Kidney tubule cell (primary cell): ENCODE measurements around the gene DOCK3.
"Not testable (repeated sequence)": the region's sequence is repeated elsewhere in the genome, so short reads cannot be mapped to it uniquely, and the experiment has no call there.

Experiments used
- DNase-seq: peaks from one replicate; pipeline ENCODE4 v3.0.0-alpha.2; 2018; ENCODE audit warnings: low spot score

DOCK3 gene

GRCh38 chr3:50687127-50687751, 12.5 kb downstream of the DOCK3 start:
- DNase-seq = no peak

DNA sequence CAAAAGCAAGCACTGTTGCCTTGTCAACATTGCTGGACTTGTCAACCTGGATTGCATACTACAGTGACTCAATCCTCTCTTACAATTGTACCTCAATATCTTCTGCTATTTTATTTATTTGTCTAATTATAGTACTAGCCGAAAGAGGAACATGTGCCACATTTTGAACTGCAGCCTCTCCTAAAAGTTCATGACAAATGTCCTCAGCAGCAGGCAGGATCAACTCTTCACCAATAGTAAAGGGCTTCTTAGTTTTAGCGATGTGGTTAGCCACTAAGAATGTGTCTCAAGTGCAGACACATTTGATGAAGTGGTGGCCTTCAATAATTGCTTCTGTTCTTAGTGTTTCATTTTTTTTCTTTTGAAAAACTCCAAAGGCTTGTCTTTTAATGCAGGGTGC, 13.2 kb downstream of the DOCK3 start:
- DNase-seq = no peak

DNA sequence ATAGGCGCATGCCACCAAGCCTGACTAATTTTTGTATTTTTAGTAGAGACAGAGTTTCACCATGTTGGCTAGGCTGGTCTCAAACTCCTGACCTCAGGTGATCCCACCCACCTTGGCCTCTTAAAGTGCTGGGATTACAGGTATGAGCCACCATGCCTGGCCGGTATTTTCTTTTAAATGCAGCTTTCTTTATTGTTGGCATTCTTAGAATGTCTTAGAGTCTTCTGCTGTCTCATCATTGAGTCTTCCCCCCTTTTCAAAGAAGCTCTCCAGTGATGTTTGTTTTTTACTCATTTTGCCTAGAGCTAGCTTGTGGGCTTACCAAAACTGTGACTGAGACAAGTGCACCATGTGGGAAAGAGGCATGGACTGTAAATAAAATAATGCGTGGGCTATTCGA, 13.9 kb downstream of the DOCK3 start:
- DNase-seq = not testable (repeated sequence)

GRCh38 chr3:50689558-50689957, 14.8 kb downstream of the DOCK3 start:
- DNase-seq = no peak

- DNase-seq = no peak
Observed at GRCh38 chr3:50695031-50695430, 20.3 kb downstream of the DOCK3 start.

DNA sequence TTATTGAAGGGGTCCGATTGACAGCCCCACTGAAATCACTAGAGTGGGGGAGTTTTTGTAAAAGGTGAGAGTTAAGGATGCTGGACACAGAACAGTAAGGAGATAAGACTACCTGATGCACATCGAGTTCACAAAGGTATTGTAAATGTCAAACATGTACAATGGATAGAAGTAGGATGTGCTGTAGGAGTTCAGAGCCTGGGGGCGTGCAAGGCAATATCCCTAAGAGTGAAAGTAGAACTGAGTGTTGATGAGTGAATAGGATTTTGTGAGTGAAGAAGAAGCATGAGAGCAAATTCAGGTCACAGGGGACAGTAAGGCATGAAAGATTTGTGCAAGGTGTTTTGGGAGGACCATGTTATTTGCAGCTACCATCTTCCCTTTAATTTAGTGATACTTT, 21.5 kb downstream of the DOCK3 start:
- no peak for DNase-seq

DNA sequence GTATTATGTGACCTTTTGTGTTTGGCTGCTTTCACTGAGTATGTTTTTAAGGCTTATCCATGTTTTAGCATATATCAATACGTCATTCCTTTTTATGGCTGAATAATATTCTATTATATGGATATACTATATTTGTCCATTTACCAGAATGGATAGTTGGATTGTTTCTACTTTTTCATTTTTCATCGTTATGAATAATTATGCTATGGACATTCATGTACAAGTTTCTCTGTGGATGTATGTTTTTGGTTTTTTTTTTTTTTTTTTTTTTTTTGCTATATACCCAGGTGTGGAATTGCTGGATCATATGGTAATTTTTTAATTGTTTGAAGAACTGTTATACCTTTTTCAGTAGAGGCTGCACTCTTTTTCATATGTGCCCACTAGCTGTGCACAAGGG, 23.5 kb downstream of the DOCK3 start:
- DNase-seq = no peak

- no peak for DNase-seq
Observed at GRCh38 chr3:50708620-50709019, 33.9 kb downstream of the DOCK3 start.

DNA sequence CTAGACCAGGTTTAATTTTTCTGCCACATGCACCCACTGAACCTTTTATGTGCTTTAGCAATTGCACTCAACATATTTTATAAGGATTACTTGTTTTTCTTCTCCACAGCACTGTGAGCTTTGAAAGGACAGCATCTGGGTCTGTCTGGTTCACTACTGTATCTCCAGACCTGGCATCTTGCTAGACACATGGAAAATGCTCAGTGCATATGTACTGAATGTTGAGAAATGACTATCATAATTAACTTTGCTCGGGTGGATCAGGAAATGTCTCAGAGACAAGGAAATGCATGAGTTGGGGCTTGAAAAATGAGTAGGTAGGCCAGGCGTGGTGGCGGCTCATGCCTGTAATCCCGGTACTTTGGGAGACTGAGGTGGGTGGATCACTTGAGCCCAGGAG, 40.2 kb downstream of the DOCK3 start:
- DNase-seq = no peak

DNA sequence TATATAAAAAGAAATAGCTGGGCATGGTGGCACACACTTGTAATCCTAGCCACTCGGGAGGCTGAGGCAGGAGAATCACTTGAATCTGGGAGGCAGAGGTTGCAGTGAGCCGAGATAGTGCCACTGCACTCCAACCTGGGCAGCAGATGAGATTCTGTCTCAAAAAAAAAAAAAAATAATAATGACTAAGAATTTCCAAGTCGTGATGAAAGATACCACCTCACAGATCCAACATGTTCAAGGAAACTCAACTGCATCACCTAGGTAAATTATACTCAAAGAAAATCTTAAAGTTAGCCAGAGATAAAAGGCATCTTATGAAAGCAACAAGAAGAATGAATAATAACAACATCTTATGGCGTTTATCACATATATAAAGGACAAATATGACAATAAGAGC, 50.1 kb downstream of the DOCK3 start:
- DNase-seq = no peak

GRCh38 chr3:50734985-50735384, 60.3 kb downstream of the DOCK3 start:
- DNase-seq = no peak

- no peak for DNase-seq
Observed at GRCh38 chr3:50737193-50737905, 62.6 kb downstream of the DOCK3 start.

DNA sequence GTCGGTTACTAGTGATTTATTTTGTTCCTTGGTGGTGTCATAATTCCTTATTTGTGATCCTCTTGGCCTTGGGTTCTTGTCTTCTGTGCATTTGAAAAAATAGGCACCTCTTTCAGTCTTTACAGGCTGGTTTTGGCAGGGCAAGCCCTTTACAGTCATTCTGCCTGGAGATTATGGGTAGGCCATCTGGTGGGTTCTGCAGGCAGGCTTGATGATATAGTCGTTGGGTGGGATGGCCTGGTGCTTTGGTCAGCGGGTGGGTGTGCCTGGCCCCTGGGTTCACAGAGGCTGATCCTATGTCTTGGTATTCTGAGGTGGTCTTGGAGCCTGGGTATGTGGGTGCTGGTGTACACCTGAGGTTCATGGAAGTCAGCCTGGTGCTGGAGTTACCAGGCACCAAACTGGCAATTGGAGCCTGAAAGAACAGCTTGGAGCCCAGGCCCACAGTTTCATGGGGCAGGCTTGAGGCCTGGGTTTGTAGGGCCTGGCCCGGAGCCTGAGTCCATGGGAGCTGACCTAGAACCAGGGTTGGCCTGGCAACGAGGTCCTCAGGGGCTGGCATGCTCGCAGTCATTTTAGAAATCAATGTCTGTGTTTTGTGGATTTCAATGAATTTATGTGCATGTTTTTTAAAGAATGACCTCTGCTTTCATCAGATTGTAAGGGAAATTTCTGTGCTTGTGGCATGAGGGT, 63.3 kb downstream of the DOCK3 start:
- DNase-seq = no peak

DNA sequence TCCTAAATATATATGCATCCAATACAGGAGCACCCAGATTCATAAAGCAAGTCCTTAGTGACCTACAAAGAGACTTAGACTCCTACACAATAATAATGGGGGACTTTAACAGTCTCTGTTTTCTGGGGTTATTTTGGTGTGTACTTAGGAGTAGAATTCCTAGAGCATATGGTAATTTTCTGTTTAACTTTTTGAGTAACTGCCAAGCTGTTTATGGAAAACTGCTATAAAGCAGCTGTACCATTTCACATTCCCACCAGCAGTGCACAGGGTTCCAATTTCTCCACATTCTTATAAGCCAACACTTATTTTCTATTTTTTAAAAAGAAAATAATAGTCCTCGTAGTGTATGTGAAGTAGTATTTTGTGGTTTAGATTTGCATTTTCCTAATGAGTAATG, 68.9 kb downstream of the DOCK3 start:
- DNase-seq = no peak

DNA sequence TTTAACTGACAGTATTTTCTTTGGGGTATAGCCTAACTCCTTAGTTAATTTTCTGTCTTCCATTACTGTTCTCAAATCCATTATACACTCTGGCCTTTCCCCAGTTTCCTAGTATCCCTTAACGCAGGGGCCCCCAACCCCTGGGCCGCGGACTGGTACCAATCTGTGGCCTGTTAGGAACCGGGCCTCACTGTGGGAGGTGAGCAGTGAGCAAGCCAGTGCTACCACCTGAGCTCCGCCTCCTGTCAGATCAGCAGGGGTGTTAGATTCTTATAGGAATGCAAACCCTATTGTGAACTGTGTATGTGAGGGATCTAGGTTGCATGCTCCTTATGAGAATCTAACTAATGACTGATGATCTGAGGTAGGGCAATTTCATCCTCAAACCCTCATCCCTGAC, 75.1 kb downstream of the DOCK3 start:
- DNase-seq = no peak

- no peak for DNase-seq
Observed at GRCh38 chr3:50759015-50759414, 84.3 kb downstream of the DOCK3 start.

DNA sequence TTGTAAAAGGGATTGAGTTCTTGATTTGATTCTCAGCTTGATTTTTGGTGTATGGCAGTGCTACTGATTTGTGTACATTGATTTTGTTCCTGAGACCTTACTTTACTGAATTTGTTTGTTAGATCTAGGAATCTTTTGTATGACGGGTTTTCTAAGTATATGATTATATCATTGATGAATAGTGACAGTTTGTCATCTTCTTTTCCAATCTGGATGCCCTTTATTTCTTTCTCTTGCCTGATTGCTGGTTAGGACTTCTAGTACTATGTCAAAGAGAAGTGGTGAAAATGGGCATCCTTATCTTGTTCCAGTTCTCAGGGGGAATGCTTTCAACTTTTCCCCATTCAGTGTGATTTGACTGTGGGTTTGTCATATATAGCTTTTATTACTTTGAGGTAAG, 103.0 kb downstream of the DOCK3 start:
- DNase-seq = no peak

DNA sequence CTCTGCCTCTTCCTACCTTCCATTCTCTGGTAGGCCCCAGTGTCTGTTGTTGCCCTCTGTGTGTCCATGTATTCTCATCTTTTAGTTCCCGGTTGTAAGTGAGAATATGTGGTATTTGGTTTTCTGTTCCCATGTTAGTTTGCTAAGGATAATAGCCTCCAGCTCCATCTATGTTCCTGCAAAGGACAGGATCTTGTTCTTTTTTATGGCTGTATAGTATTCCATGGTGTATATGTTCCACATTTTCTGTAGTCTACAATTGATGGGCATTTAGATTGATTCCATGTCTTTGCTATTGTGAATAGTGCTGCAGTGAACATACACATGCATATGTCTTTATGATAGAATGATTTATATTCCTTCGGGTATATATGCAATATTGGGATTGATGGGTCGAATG, 107.0 kb downstream of the DOCK3 start:
- not testable (repeated sequence) for DNase-seq

- no peak for DNase-seq
Observed at GRCh38 chr3:50786631-50787030, 111.9 kb downstream of the DOCK3 start.

GRCh38 chr3:50790894-50791293, 116.2 kb downstream of the DOCK3 start:
- not testable (repeated sequence) for DNase-seq

GRCh38 chr3:50792568-50792967, 117.8 kb downstream of the DOCK3 start:
- DNase-seq = no peak

DNA sequence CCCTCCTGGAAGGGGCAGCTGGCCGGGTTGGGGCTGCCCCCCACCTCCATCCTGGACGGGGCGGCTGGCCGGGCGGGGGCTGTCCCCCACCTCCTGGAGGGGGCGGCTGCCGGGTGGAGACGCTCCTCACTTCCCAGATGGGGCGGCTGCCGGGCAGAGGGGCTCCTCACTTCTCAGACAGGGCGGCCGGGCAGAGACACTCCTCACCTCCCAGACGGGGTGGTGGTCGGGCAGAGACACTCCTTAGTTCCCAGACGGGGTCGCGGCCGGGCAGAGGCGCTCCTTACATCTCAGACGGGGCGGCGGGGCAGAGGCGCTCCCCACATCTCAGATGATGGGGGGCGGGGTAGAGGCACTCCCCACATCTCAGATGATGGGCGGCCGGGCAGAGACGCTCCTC, 129.1 kb downstream of the DOCK3 start:
- DNase-seq = not testable (repeated sequence)

DNA sequence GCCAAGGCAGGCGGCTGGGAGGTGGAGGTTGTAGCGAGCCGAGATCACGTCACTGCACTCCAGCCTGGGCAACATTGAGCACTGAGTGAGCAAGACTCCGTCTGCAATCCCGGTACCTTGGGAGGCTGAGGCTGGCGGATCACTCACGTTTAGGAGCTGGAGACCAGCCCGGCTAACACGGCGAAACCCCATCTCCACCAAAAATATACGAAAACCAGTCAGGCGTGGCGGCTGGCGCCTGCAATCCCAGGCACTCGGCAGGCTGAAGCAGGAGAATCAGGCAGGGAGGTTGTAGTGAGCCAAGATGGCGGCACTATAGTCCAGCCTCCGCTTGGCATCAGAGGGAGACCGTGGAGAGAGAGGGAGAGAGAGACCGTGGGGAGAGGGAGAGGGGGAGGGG, 129.6 kb downstream of the DOCK3 start:
- not testable (repeated sequence) for DNase-seq
